GM18526 (cell line): ENCODE measurements around the gene ATRX.
A peak's percentile ranks its signal among the peaks of the same experiment; 100 is the strongest.

Source experiments
- POLR2A ChIP-seq: IDR thresholded peaks from 3 replicates; pipeline ENCODE4 v1.6.1; 2011; ENCODE audit not compliant: insufficient read length; ENCODE audit errors: extremely low read depth

Gene ATRX

GRCh38 chrX:77785486-77786364 is at the start of gene ATRX:
TSS of gene ATRX (minus strand) at chrX:77786216. CDS start at chrX:77786001, 215 bp downstream.
- peak; percentile 69 for TF ChIP-seq POLR2A

- TF ChIP-seq POLR2A = no peak
Observed at GRCh38 chrX:77820091-77820727, 34.2 kb upstream of the ATRX start.

- no peak for TF ChIP-seq POLR2A
Observed at GRCh38 chrX:77814210-77814609, 28.2 kb upstream of the ATRX start.

GRCh38 chrX:77802201-77802600 is 16.2 kb upstream of the ATRX start:
- TF ChIP-seq POLR2A = no peak

GRCh38 chrX:77795124-77795523 is 9.1 kb upstream of the ATRX start:
- TF ChIP-seq POLR2A = no peak

- TF ChIP-seq POLR2A = no peak
Observed at GRCh38 chrX:77793946-77794345, 7.9 kb upstream of the ATRX start.

- TF ChIP-seq POLR2A = no peak
Observed at GRCh38 chrX:77788050-77788449, 2.0 kb upstream of the ATRX start.

- no peak for TF ChIP-seq POLR2A
Observed at GRCh38 chrX:77786365-77786680, 307 bp upstream of the ATRX start.

- TF ChIP-seq POLR2A = no peak
Observed at GRCh38 chrX:77779695-77780094, 6.3 kb downstream of the ATRX start.

GRCh38 chrX:77776659-77777058 is 9.4 kb downstream of the ATRX start:
- TF ChIP-seq POLR2A = no peak

GRCh38 chrX:77771601-77772000 is 14.4 kb downstream of the ATRX start:
- TF ChIP-seq POLR2A = no peak

- no peak for TF ChIP-seq POLR2A
Observed at GRCh38 chrX:77768787-77769186, 17.2 kb downstream of the ATRX start.

GRCh38 chrX:77755561-77755960 is 30.5 kb downstream of the ATRX start:
- TF ChIP-seq POLR2A = no peak

GRCh38 chrX:77749695-77750094 is 36.3 kb downstream of the ATRX start:
- TF ChIP-seq POLR2A = no peak

- TF ChIP-seq POLR2A = no peak
Observed at GRCh38 chrX:77743720-77744119, 42.3 kb downstream of the ATRX start.

- TF ChIP-seq POLR2A = no peak
Observed at GRCh38 chrX:77742788-77743476, 43.1 kb downstream of the ATRX start.
